ENCODE data around the gene TMEM255B.
"Not testable (repeated sequence)": the region's sequence is repeated elsewhere in the genome, so short reads cannot be mapped to it uniquely, and the experiment has no call there.

TMEM255B gene

DNA sequence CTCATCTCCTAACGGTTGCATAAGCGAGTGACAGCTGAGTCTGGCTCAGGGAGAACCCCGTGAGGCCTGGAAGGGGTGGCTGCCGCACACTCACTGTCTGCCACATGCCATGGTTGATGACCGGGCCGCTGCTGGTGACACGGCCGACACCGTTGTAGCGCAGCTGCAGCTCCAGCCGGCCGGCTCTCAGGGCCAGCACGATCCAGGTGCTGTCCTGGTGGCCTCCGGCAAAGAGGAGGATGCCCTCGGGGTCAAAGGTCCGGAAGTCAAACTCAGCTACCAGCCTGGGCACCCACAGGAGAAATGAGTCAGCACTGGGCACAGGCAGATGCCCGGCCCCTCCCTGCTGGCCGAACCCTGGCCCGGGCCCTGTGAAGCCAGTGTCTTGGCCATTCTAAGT is 73.2 kb downstream of the TMEM255B start:
- Histone ChIP-seq H3K4me2 (ENCODE audit: low read depth, low read length, poor library complexity, severe bottlenecking) (no peak overlapping the region), H3K9me3 (ENCODE audit: insufficient read depth, low read length) (no peaks in the 10 kb centered on the region), H3F3A (ENCODE audit: insufficient read depth) (no peaks in the 10 kb centered on the region), H3K27ac (ENCODE audit: low read depth, low read length) (no peak overlapping the region), H3K36me3 (ENCODE audit: low read length) (no peaks in the 10 kb centered on the region), H2AFZ (ENCODE audit: low read depth, low read length, severe bottlenecking) (no peak overlapping the region), H3K27me3 (ENCODE audit: low read length) (no peaks in the 10 kb centered on the region), H3K9me2 (replicated peaks; ENCODE audit: insufficient read depth, low read length) (no peaks in the 10 kb centered on the region), H4K20me1 (ENCODE audit: low read depth, low read length) (no peaks in the 10 kb centered on the region), H3K79me2 (ENCODE audit: insufficient read depth, low read length) (no peaks in the 10 kb centered on the region), H3K9ac (ENCODE audit: low read length) (no peak overlapping the region), H3K4me3 (ENCODE audit: insufficient read depth, low read length, poor library complexity, severe bottlenecking) (no peak overlapping the region)
- TF ChIP-seq, protein P1, sequence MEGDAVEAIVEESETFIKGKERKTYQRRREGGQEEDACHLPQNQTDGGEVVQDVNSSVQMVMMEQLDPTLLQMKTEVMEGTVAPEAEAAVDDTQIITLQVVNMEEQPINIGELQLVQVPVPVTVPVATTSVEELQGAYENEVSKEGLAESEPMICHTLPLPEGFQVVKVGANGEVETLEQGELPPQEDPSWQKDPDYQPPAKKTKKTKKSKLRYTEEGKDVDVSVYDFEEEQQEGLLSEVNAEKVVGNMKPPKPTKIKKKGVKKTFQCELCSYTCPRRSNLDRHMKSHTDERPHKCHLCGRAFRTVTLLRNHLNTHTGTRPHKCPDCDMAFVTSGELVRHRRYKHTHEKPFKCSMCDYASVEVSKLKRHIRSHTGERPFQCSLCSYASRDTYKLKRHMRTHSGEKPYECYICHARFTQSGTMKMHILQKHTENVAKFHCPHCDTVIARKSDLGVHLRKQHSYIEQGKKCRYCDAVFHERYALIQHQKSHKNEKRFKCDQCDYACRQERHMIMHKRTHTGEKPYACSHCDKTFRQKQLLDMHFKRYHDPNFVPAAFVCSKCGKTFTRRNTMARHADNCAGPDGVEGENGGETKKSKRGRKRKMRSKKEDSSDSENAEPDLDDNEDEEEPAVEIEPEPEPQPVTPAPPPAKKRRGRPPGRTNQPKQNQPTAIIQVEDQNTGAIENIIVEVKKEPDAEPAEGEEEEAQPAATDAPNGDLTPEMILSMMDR (IDR thresholded peaks at IDR 0.05; ENCODE audit: insufficient read depth, low read length, poor library complexity, severe bottlenecking), result no peak
- no peak for TF ChIP-seq EZH2phosphoT487 (conservative IDR thresholded peaks at IDR 0.05; ENCODE audit: low read length)

DNA sequence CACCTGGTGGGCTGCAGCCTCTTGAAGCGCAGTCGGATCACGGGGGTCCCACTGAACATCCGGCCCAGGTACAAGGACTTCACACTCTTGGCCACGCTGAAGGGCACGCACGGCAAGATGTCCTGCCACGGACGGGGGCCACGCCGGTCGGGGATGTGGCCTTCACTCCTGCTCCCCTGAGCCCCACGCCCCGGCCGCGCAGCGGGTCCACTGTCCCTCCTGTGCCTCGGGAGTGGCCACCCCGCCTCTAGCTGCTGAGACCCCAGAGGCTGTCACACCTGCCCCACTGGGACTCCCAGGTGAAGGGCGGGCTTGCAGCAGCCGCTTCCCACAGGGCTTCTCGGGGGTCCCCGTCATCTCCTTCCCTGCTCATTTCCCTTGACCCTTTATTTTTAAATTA is 73.6 kb downstream of the TMEM255B start:
- H3K9me2 ChIP-seq (replicated peaks; ENCODE audit: insufficient read depth, low read length), result no peaks in the 10 kb centered on the region
- no peaks in the 10 kb centered on the region for H3K27me3 ChIP-seq (ENCODE audit: low read length)
- no peaks in the 10 kb centered on the region for H3F3A ChIP-seq (ENCODE audit: insufficient read depth)
- H3K9me3 ChIP-seq (ENCODE audit: insufficient read depth, low read length), result no peaks in the 10 kb centered on the region
- H3K27ac ChIP-seq (ENCODE audit: low read depth, low read length), result no peak overlapping the region
- no peaks in the 10 kb centered on the region for H4K20me1 ChIP-seq (ENCODE audit: low read depth, low read length)
- no peak overlapping the region for H3K4me2 ChIP-seq (ENCODE audit: low read depth, low read length, poor library complexity, severe bottlenecking)
- TF ChIP-seq EZH2phosphoT487 (conservative IDR thresholded peaks at IDR 0.05; ENCODE audit: low read length), result no peak
- TF ChIP-seq, protein P1 (IDR thresholded peaks at IDR 0.05; ENCODE audit: insufficient read depth, low read length, poor library complexity, severe bottlenecking), result no peak
- H3K79me2 ChIP-seq (ENCODE audit: insufficient read depth, low read length), result no peaks in the 10 kb centered on the region
- H3K9ac ChIP-seq (ENCODE audit: low read length), result no peak overlapping the region
- no peak overlapping the region for H3K4me3 ChIP-seq (ENCODE audit: insufficient read depth, low read length, poor library complexity, severe bottlenecking)
- no peak overlapping the region for H2AFZ ChIP-seq (ENCODE audit: low read depth, low read length, severe bottlenecking)
- H3K36me3 ChIP-seq (ENCODE audit: low read length), result no peaks in the 10 kb centered on the region

DNA sequence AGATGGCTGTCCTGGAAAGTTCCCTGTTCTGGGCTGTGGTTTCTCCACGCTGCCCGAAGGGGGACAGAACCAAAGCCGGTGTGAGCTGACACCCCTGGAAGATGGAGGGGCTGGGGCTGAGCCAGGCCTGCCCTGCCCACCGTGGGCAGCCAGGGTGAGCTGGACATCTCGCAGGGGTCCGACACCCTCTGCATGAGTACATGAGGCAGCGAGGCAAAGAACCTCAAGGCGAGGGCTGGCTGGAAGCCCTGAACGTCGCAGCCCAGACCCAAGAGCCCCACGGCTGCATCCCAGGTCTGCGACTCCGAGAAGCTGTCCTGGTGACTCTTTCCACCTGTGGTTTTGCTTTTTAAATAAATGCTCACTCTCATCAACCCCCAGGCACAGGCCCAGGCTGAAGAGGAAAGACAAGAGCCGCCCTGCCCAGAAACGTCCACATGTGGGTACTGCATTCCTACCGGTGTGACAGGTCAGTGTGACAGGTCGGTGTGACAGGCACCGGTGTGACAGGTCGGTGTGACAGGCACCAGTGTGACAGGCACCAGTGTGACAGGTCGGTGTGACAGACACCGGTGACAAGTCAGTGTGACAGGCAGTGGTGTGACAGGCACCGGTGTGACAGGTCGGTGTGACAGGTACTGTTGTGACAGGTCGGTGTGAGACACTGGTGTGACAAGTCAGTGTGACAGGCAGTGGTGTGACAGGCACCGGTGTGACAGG is 74.2 kb downstream of the TMEM255B start:
- TF ChIP-seq EZH2phosphoT487 (conservative IDR thresholded peaks at IDR 0.05; ENCODE audit: low read length), result no peak
- TF ChIP-seq, protein P1 (IDR thresholded peaks at IDR 0.05; ENCODE audit: insufficient read depth, low read length, poor library complexity, severe bottlenecking), result no peak
- no peaks in the 10 kb centered on the region for H3K9me3 ChIP-seq (ENCODE audit: insufficient read depth, low read length)
- no peaks in the 10 kb centered on the region for H3K36me3 ChIP-seq (ENCODE audit: low read length)
- H2AFZ ChIP-seq (ENCODE audit: low read depth, low read length, severe bottlenecking), result no peak overlapping the region
- no peaks in the 10 kb centered on the region for H3K79me2 ChIP-seq (ENCODE audit: insufficient read depth, low read length)
- H4K20me1 ChIP-seq (ENCODE audit: low read depth, low read length), result no peaks in the 10 kb centered on the region
- H3K4me3 ChIP-seq (ENCODE audit: insufficient read depth, low read length, poor library complexity, severe bottlenecking), result no peak overlapping the region
- H3K27ac ChIP-seq (ENCODE audit: low read depth, low read length), result no peak overlapping the region
- H3K9me2 ChIP-seq (replicated peaks; ENCODE audit: insufficient read depth, low read length), result no peaks in the 10 kb centered on the region
- H3F3A ChIP-seq (ENCODE audit: insufficient read depth), result no peaks in the 10 kb centered on the region
- no peak overlapping the region for H3K9ac ChIP-seq (ENCODE audit: low read length)
- H3K27me3 ChIP-seq (ENCODE audit: low read length), result no peaks in the 10 kb centered on the region
- no peak overlapping the region for H3K4me2 ChIP-seq (ENCODE audit: low read depth, low read length, poor library complexity, severe bottlenecking)

DNA sequence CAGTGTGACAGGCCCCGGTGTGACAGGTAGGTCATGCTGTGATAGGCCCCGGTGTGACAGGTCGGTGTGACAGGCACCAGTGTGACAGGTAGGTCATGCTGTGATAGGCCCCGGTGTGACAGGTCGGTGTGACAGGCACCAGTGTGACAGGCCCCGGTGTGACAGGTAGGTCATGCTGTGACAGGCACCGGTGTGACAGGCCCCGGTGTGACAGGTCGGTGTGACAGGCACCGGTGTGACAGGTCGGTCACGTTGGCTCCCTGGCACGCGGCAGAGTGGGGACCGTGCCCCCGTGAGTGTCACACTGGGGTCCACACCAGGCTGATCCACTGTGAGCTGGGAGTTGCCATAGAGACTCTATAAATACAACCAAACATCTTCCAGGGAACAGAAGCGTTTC is 75.0 kb downstream of the TMEM255B start:
- H3K79me2 ChIP-seq (ENCODE audit: insufficient read depth, low read length); H3K9me3 ChIP-seq (ENCODE audit: insufficient read depth, low read length); H3K9ac ChIP-seq (ENCODE audit: low read length); H3K4me2 ChIP-seq (ENCODE audit: low read depth, low read length, poor library complexity, severe bottlenecking); H3K4me3 ChIP-seq (ENCODE audit: insufficient read depth, low read length, poor library complexity, severe bottlenecking); H2AFZ ChIP-seq (ENCODE audit: low read depth, low read length, severe bottlenecking); H3K36me3 ChIP-seq (ENCODE audit: low read length); H4K20me1 ChIP-seq (ENCODE audit: low read depth, low read length); H3K27ac ChIP-seq (ENCODE audit: low read depth, low read length); H3F3A ChIP-seq (ENCODE audit: insufficient read depth); H3K9me2 ChIP-seq (replicated peaks; ENCODE audit: insufficient read depth, low read length); H3K27me3 ChIP-seq (ENCODE audit: low read length): not testable (repeated sequence)

Measured in SU-DHL-6 (cell line).